A549 (cell line): ENCODE results near the gene ABHD17A. TPM values are rescaled to one million over a fixed set of nuclear protein-coding genes. Genes with fewer than 3 reads are reported as not detected.

Experiments used
- ATAC-seq, 2 experiments: fragments of 200-7000 bp in 1 of 2; fragments of >200 bp in 1 of 2; cut with Nextera tagmentation in 1 of 2; cut with Tn5 transposase in 1 of 2; 3 replicates each; pipeline versions ENCODE4 v1.8.0 to v1.9.1; 2018 to 2020; ENCODE audit warnings: mild to moderate bottlenecking in 1 of 2, moderate library complexity in 1 of 2
- CTCF ChIA-PET: fragments of 300-600 bp; sonication (Branson Sonifier 250); formaldehyde crosslinking; extraction: SDS; loops from one replicate; lab custom pipeline; 2021; ENCODE audit warnings: antibody characterized with exemption, inconsistent platforms; lab: Yijun Ruan, JAX
- POLR2A ChIA-PET: fragments of 350-600 bp; formaldehyde crosslinking; extraction: SDS; loops from one replicate; lab custom pipeline; 2021; ENCODE audit warnings: antibody characterized with exemption, inconsistent platforms; lab: Yijun Ruan, JAX
- DNase-seq, 2 experiments: peaks; one replicate each; pipeline versions ENCODE4 v3.0.0 to v3.0.0-alpha.2; 2011 to 2016; ENCODE audit warnings: low read depth in 1 of 2, low spot score in 1 of 2
- FAIRE-seq: peaks from 2 replicates; lab custom pipeline; 2011; peaks lifted over from hg19 to GRCh38; lab: Jason Lieb, UNC
- H3K27ac ChIP-seq, 2 experiments: fragments of >200 bp; sonication (Bioruptor Twin); formaldehyde crosslinking; 3 replicates each; pipeline ENCODE4 v1.5.1; 2016 to 2017
- H3K4me1 ChIP-seq: fragments of >200 bp; sonication (Bioruptor Twin); formaldehyde crosslinking; 3 replicates; pipeline ENCODE4 v1.6.1; 2016
- H3K4me2 ChIP-seq: fragments of >200 bp; sonication (Bioruptor Twin); formaldehyde crosslinking; 3 replicates; pipeline ENCODE4 v1.6.1; 2016
- H3K4me3 ChIP-seq: fragments of >200 bp; sonication (Bioruptor Twin); formaldehyde crosslinking; 3 replicates; pipeline ENCODE4 v1.5.1; 2016
- H3K9me3 ChIP-seq: fragments of >200 bp; sonication (Bioruptor Twin); formaldehyde crosslinking; 3 replicates; pipeline ENCODE4 v1.6.1; 2016
- CBX2 ChIP-seq: fragments of 200-600 bp; sonication (generic); IDR thresholded peaks from 2 replicates; pipeline ENCODE4 v1.6.1; 2016; ENCODE audit warnings: low read depth, mild to moderate bottlenecking, borderline replicate concordance
- EHF ChIP-seq: fragments of 250-450 bp; sonication (Bioruptor Pico); IDR thresholded peaks from 2 replicates; pipeline ENCODE4 v1.5.0; 2020; ENCODE audit warnings: mild to moderate bottlenecking
- FOSL2 ChIP-seq, 2 experiments: fragments of 450-650 bp in 1 of 2; fragments of >200 bp in 1 of 2; sonication (Bioruptor Twin) in 1 of 2; formaldehyde crosslinking; IDR thresholded peaks; 2 replicates each; pipeline versions ENCODE4 v1.5.0 to v1.6.1; 2016 to 2020; ENCODE audit warnings: mild to moderate bottlenecking in 1 of 2, moderate library complexity in 1 of 2
- HDAC2 ChIP-seq: fragments of 200-600 bp; sonication (generic); IDR thresholded peaks from 2 replicates; pipeline ENCODE4 v1.6.1; 2016
- HEYL ChIP-seq: fragments of 250-450 bp; sonication (Bioruptor Pico); IDR thresholded peaks from 2 replicates; pipeline ENCODE4 v1.8.0; 2021; ENCODE audit warnings: mild to moderate bottlenecking, moderate library complexity
- HMGXB4 ChIP-seq: fragments of 250-450 bp; sonication (Bioruptor Pico); IDR thresholded peaks from 2 replicates; pipeline ENCODE4 v1.5.0; 2021; ENCODE audit warnings: mild to moderate bottlenecking, moderate library complexity, borderline replicate concordance
- HOXB13 ChIP-seq: fragments of 250-450 bp; sonication (Bioruptor Pico); IDR thresholded peaks from 2 replicates; pipeline ENCODE4 v1.5.0; 2020; ENCODE audit warnings: low read depth, mild to moderate bottlenecking, moderate library complexity
- HOXB5 ChIP-seq: fragments of 250-450 bp; sonication (Bioruptor Pico); IDR thresholded peaks from 2 replicates; pipeline ENCODE4 v1.5.0; 2020; ENCODE audit warnings: mild to moderate bottlenecking, moderate library complexity
- JUN ChIP-seq, 2 experiments: fragments of >200 bp; sonication (Bioruptor Twin); formaldehyde crosslinking; IDR thresholded peaks; 2 replicates in 1 of 2; 3 replicates in 1 of 2; pipeline ENCODE4 v1.6.1; 2016 to 2017
- MAFK ChIP-seq: fragments of 450-650 bp; IDR thresholded peaks from 2 replicates; pipeline ENCODE4 v1.6.1; 2014; ENCODE audit not compliant: partially characterized antibody
- NFE2L2 ChIP-seq: fragments of 150-350 bp; conservative IDR thresholded peaks from 2 replicates; pipeline ENCODE4 v1.6.1; 2014; ENCODE audit warnings: low read length
- NPAS2 ChIP-seq: fragments of 250-450 bp; sonication (Bioruptor Pico); IDR thresholded peaks from 2 replicates; pipeline ENCODE4 v1.8.0; 2022; ENCODE audit warnings: mild to moderate bottlenecking, moderate library complexity, borderline replicate concordance
- PHF8 ChIP-seq: fragments of 200-600 bp; sonication (generic); IDR thresholded peaks from 2 replicates; pipeline ENCODE4 v1.6.1; 2016; ENCODE audit warnings: low read depth, mild to moderate bottlenecking, antibody characterized with exemption, moderate library complexity, borderline replicate concordance
- POLR2A ChIP-seq: IDR thresholded peaks from 2 replicates; pipeline ENCODE4 v1.6.1; 2012; ENCODE audit warnings: mild to moderate bottlenecking, low read length
- RCOR1 ChIP-seq: fragments of 150-350 bp; IDR thresholded peaks from 2 replicates; pipeline ENCODE4 v1.6.1; 2014; ENCODE audit warnings: antibody characterized with exemption, low read length, low read depth
- RFX5 ChIP-seq: fragments of 450-650 bp; IDR thresholded peaks from 2 replicates; pipeline ENCODE4 v1.7.1; 2014; ENCODE audit warnings: antibody characterized with exemption, mild to moderate bottlenecking, moderate library complexity
- TP53 ChIP-seq: fragments of 250-450 bp; sonication (Bioruptor Pico); IDR thresholded peaks from 2 replicates; pipeline ENCODE4 v1.5.0; 2021; ENCODE audit warnings: mild to moderate bottlenecking, moderate library complexity
- ZFP36 ChIP-seq: fragments of 450-650 bp; IDR thresholded peaks from 2 replicates; pipeline ENCODE4 v1.6.1; 2014; ENCODE audit warnings: borderline replicate concordance; ENCODE audit not compliant: partially characterized antibody
- ZNF302 ChIP-seq: fragments of 250-450 bp; sonication (Bioruptor Pico); IDR thresholded peaks from 2 replicates; pipeline ENCODE4 v1.9.0; 2021; ENCODE audit warnings: inconsistent platforms, mild to moderate bottlenecking, moderate library complexity
- ZSCAN20 ChIP-seq: fragments of 250-450 bp; sonication (Bioruptor Pico); IDR thresholded peaks from 2 replicates; pipeline ENCODE4 v1.8.0; 2022; ENCODE audit warnings: mild to moderate bottlenecking, moderate library complexity
- WGBS: methylation state at CpG from one replicate; pipeline ENCODE4 v1.1.6; 2017; ENCODE audit errors: missing lambda C conversion rate; 5-methylcytosine and 5-hydroxymethylcytosine counted together
- polyA plus RNA-seq, 4 experiments: library from polyadenylated mRNA; depleted of rRNA in 3 of 4; stranded (reverse); fragments of >200 nt; fragmentation: RNase III in 1 of 4; extraction: RNeasy Plus Mini Kit Qiagen cat#74134 plus additional on column Dnase treatment in 1 of 4; gene quantifications; 2 replicates in 3 of 4; 3 replicates in 1 of 4; pipeline ENCODE4 v1.2.3, GENCODE V29; 2011 to 2017
- TF ChIP-seq, protein P1 (sequence below): fragments of >200 bp; sonication (Bioruptor Twin); formaldehyde crosslinking; IDR thresholded peaks from 2 replicates; pipeline ENCODE4 v1.6.1; 2016
- TF ChIP-seq, protein P2 (sequence below): fragments of 250-450 bp; sonication (Bioruptor Pico); IDR thresholded peaks from 2 replicates; pipeline ENCODE4 v1.5.0; 2020; ENCODE audit warnings: low read depth, mild to moderate bottlenecking, moderate library complexity
- TF ChIP-seq, protein P3 (sequence below): IDR thresholded peaks from 2 replicates; pipeline ENCODE4 v1.6.1; 2012

The ABHD17A gene
- polyA plus RNA-seq, 2 of the 4 experiments (the other 2 are of a cell fraction): 12.8 to 23.1 TPM

DNA sequence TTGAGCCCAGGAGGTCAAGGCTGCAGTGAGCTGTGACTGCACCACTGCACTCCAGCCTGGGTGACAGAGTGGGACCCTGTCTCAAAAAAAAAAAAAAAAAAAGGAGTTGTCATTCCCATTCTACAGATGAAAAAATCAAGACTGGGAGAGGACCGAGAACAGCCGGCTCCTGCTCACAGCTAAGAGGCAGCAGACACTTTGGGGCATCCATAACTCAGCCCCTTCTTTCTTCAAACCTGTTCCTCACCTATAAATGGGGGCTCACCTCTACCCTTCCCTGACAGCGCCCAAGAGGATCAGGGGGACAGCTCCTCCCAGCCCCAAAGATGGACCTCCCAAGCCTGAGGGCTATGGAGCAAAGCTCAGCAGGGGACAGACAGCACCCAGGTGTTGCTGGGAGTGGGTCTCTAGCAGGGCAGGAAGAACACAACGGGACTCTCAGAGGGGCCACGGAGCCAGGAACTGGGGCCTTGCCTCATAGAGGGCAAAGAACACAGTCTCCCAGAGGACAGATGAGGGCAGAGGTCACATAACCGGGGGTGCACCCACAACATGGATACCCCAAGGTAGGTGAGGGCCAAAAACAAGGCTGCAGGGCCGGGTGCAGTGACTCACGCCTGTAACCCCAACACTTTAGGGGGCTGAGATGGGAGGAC, 18.5 kb downstream of the ABHD17A start (continued):
- TF ChIP-seq, protein P1, sequence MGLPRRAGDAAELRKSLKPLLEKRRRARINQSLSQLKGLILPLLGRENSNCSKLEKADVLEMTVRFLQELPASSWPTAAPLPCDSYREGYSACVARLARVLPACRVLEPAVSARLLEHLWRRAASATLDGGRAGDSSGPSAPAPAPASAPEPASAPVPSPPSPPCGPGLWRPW: no peak
- TF ChIP-seq NFE2L2: no peak
- no peak for TF ChIP-seq ZNF302 (CRISPR knock-in tag)
- TF ChIP-seq TP53 (CRISPR knock-in tag): no peak

DNA sequence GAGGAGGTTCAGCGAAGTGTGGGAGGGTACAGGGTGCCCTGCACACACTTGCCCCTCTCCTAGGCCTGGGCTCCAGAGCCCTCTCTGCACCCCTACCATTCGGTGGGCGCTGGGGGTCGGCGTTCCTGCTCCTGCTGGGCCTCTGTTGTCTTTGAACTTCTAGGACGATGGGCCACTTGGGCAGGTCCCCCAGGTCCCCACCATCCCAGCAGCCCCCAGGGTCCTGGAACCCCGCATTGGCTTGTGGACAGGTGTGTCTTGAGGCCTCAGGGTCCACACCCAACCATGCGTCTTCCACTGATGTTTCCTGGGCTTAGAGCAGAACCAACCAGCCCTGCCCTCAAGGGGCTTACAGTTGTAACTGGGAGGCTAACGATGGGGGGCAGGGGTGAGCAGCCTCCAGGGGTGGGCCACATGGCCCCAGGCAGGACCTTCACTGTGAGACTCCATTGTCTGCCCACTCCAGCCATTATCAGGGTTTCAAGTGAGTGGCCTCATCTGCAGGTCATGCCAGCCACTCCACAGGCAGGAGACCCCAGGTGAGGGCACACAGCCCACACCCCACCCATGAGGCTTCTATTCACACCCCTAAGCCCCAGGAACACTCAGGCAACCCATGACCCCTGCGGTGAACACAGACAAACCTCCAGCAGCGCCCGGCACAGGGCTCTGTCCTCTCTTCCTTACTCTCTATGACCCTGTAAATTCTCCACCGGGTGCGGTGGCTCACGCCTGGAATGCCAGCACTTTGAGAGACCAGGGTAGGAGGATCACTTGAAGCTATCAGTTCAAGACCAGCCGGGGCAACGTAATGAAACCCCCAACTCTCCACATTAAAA, 19.9 kb downstream of the ABHD17A start:
- Histone ChIP-seq H3K4me3 (peak overlapping the region; percentile 68), H3K9me3 (no peaks in the 10 kb centered on the region), H3K4me2 (peak overlapping the region; percentile 78), H3K27ac (peak overlapping the region; percentile 99 to 100), H3K4me1 (peaks cover 14% of the 10 kb centered on the region)
- FAIRE-seq: no peak
- TF ChIP-seq HEYL (CRISPR knock-in tag) (no peak), ZSCAN20 (CRISPR knock-in tag) (no peak), ZNF302 (CRISPR knock-in tag) (no peak), FOSL2 (IDR thresholded peaks at IDR 0.05) (no peak), FOSL2 (CRISPR knock-in tag; IDR thresholded peaks at IDR 0.05) (no peak), RFX5 (no peak), HOXB13 (CRISPR knock-in tag) (no peak), HMGXB4 (CRISPR knock-in tag) (no peak), CBX2 (no peak)
- ATAC-seq: no peak
- 80% methylated on average over 8 of the region's 17 CpGs for WGBS
- DNase-seq: no peak
- POLR2A ChIA-PET: interaction anchor here (0.7 to 1.4 kb wide), 5 partner anchors 10 to 32 kb away, joined by 3 to 5 read pairs (median 3); no protein-coding TSS in a partner anchor
- CTCF ChIA-PET: interaction anchor here (0.8 to 2.5 kb wide), 7 partner anchors 10 to 64 kb away, joined by 3 to 10 read pairs (median 4); partner anchors contain the start of gene ABHD17A

GRCh38 chr19:1864480-1865171, 20.7 kb downstream of the ABHD17A start:
- ChIA-PET POLR2A (interaction anchor here (0.6 to 1.4 kb wide), 4 partner anchors 9 to 33 kb away, joined by 3 to 5 read pairs (median 4); no protein-coding TSS in a partner anchor), CTCF (interaction anchor here (0.7 to 1.8 kb wide), 8 partner anchors 9 to 65 kb away, joined by 3 to 10 read pairs (median 4); partner anchors contain the start of gene ABHD17A)
- Histone ChIP-seq H3K4me3 (peak overlapping the region; percentile 68), H3K9me3 (no peaks in the 10 kb centered on the region), H3K27ac (peak overlapping the region; percentile 99 to 100), H3K4me2 (peak overlapping the region; percentile 78), H3K4me1 (peaks cover 21% of the 10 kb centered on the region)
- DNase-seq: peak in 1 of 2 experiments; percentile 72
- FAIRE-seq: no peak
- WGBS: 3% methylated on average over 6 of the region's 52 CpGs
- ATAC-seq: peak; percentile 45 to 83
- peak in 1 of 2 experiments; percentile 27; a peak in 3 of 5 replicates for TF ChIP-seq JUN (IDR thresholded peaks at IDR 0.05)
- no peak for TF ChIP-seq EHF
- no peak for TF ChIP-seq NPAS2
- peak; percentile 51; the same call in 1 of the 2 replicates for TF ChIP-seq PHF8
- TF ChIP-seq MAFK: no peak
- no peak for TF ChIP-seq HMGXB4 (CRISPR knock-in tag)
- TF ChIP-seq POLR2A: peak; percentile 11
- TF ChIP-seq, protein P2, sequence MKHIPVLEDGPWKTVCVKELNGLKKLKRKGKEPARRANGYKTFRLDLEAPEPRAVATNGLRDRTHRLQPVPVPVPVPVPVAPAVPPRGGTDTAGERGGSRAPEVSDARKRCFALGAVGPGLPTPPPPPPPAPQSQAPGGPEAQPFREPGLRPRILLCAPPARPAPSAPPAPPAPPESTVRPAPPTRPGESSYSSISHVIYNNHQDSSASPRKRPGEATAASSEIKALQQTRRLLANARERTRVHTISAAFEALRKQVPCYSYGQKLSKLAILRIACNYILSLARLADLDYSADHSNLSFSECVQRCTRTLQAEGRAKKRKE (CRISPR knock-in tag): no peak
- TF ChIP-seq ZFP36: no peak
- no peak for TF ChIP-seq TP53 (CRISPR knock-in tag)
- TF ChIP-seq HDAC2: no peak
- TF ChIP-seq RCOR1: no peak
- TF ChIP-seq HOXB5 (CRISPR knock-in tag): 0 out of 2 replicates have a peak, but pooled peaks have one; percentile 17
- TF ChIP-seq, protein P3, sequence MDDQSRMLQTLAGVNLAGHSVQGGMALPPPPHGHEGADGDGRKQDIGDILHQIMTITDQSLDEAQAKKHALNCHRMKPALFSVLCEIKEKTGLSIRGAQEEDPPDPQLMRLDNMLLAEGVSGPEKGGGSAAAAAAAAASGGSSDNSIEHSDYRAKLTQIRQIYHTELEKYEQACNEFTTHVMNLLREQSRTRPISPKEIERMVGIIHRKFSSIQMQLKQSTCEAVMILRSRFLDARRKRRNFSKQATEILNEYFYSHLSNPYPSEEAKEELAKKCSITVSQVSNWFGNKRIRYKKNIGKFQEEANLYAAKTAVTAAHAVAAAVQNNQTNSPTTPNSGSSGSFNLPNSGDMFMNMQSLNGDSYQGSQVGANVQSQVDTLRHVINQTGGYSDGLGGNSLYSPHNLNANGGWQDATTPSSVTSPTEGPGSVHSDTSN: no peak
